Liver (tissue), 9 donors: ENCODE results near the gene RDX. TPM values are rescaled to one million over a fixed set of nuclear protein-coding genes. Genes with fewer than 3 reads are reported as not detected.

Experiments used
- DNase-seq: peaks from one replicate; pipeline ENCODE4 v3.0.0-alpha.2; 2017; ENCODE audit warnings: low spot score
- H3K27ac ChIP-seq, 2 donors: one replicate each; pipeline ENCODE4 v1.7.0; 2013; ENCODE audit warnings: inconsistent platforms in 2 of 2, low read length in 2 of 2, control low read depth in 1 of 2, low read depth in 1 of 2, mild to moderate bottlenecking in 1 of 2
- H3K27me3 ChIP-seq, 4 donors: one replicate each; pipeline versions ENCODE4 v1.6.1 to v1.7.0; 2013; ENCODE audit warnings: low read length in 3 of 4, inconsistent platforms in 1 of 4, mild to moderate bottlenecking in 1 of 4, moderate library complexity in 1 of 4; ENCODE audit not compliant: control insufficient read depth in 4 of 4, insufficient read depth in 4 of 4
- H3K36me3 ChIP-seq, 4 donors: one replicate each; pipeline versions ENCODE4 v1.6.1 to v1.7.0; 2013; ENCODE audit warnings: low read length in 3 of 4, mild to moderate bottlenecking in 3 of 4, low read depth in 1 of 4, moderate library complexity in 1 of 4; ENCODE audit not compliant: control insufficient read depth in 4 of 4, insufficient read depth in 3 of 4
- H3K4me1 ChIP-seq, 4 donors: one replicate each; pipeline versions ENCODE4 v1.6.1 to v1.7.0; 2013; ENCODE audit warnings: low read length in 3 of 4, mild to moderate bottlenecking in 3 of 4, moderate library complexity in 1 of 4; ENCODE audit not compliant: control insufficient read depth in 4 of 4, insufficient read depth in 4 of 4
- H3K4me3 ChIP-seq, 3 donors: one replicate each; pipeline versions ENCODE4 v1.6.1 to v1.7.0; 2013; ENCODE audit warnings: low read length in 3 of 3, control low read depth in 1 of 3, low read depth in 1 of 3, mild to moderate bottlenecking in 1 of 3
- H3K9ac ChIP-seq, 2 donors: one replicate each; pipeline ENCODE4 v1.7.0; 2013; ENCODE audit warnings: low read length in 2 of 2, mild to moderate bottlenecking in 2 of 2, moderate library complexity in 2 of 2, control low read depth in 1 of 2, low read depth in 1 of 2
- H3K9me3 ChIP-seq, 4 donors: one replicate each; pipeline versions ENCODE4 v1.6.1 to v1.7.0; 2013; ENCODE audit warnings: low read length in 3 of 4; ENCODE audit not compliant: control insufficient read depth in 4 of 4
- ATF3 ChIP-seq: IDR thresholded peaks from 2 replicates; pipeline ENCODE4 v1.6.1; 2016; ENCODE audit warnings: antibody characterized with exemption
- CTCF ChIP-seq: fragments of 150-350 bp; IDR thresholded peaks from 2 replicates; pipeline ENCODE4 v1.5.1; 2017; ENCODE audit warnings: improper control_type of control experiment, low read depth, low read length; ENCODE audit not compliant: missing input control
- EGR1 ChIP-seq, 2 donors: IDR thresholded peaks; 2 replicates each; pipeline ENCODE4 v1.6.1; 2016 to 2018; ENCODE audit warnings: antibody characterized with exemption in 2 of 2, low read depth in 2 of 2
- FOXA1 ChIP-seq: IDR thresholded peaks from 2 replicates; pipeline ENCODE4 v1.6.1; 2016; ENCODE audit warnings: antibody characterized with exemption
- FOXA2 ChIP-seq: IDR thresholded peaks from 2 replicates; pipeline ENCODE4 v1.6.1; 2016; ENCODE audit warnings: antibody characterized with exemption
- GABPA ChIP-seq, 2 donors: IDR thresholded peaks in 1 of 2; conservative IDR thresholded peaks in 1 of 2; 2 replicates each; pipeline ENCODE4 v1.6.1; 2016; ENCODE audit warnings: antibody characterized with exemption in 2 of 2, mild to moderate bottlenecking in 1 of 2, moderate library complexity in 1 of 2
- HNF4A ChIP-seq, 2 donors: conservative IDR thresholded peaks; 2 replicates each; pipeline ENCODE4 v1.6.1; 2016; ENCODE audit warnings: antibody characterized with exemption in 2 of 2, mild to moderate bottlenecking in 2 of 2
- HNF4G ChIP-seq: IDR thresholded peaks from 2 replicates; pipeline ENCODE4 v1.6.1; 2016; ENCODE audit warnings: antibody characterized with exemption
- JUND ChIP-seq, 2 donors: IDR thresholded peaks; 2 replicates each; pipeline ENCODE4 v1.6.1; 2016; ENCODE audit warnings: antibody characterized with exemption in 2 of 2
- NR2F2 ChIP-seq: IDR thresholded peaks from 2 replicates; pipeline ENCODE4 v1.6.1; 2016; ENCODE audit warnings: antibody characterized with exemption
- RAD21 ChIP-seq, 2 donors: IDR thresholded peaks; 2 replicates each; pipeline ENCODE4 v1.6.1; 2016; ENCODE audit warnings: antibody characterized with exemption in 2 of 2, mild to moderate bottlenecking in 2 of 2
- REST ChIP-seq: IDR thresholded peaks from 2 replicates; pipeline ENCODE4 v1.6.1; 2016; ENCODE audit warnings: antibody characterized with exemption, mild to moderate bottlenecking
- RXRA ChIP-seq, 2 donors: IDR thresholded peaks; 2 replicates each; pipeline ENCODE4 v1.6.1; 2017 to 2018; ENCODE audit warnings: antibody characterized with exemption in 2 of 2, mild to moderate bottlenecking in 1 of 2
- SP1 ChIP-seq: IDR thresholded peaks from 2 replicates; pipeline ENCODE4 v1.6.1; 2018; ENCODE audit warnings: antibody characterized with exemption, mild to moderate bottlenecking
- TAF1 ChIP-seq: conservative IDR thresholded peaks from 2 replicates; pipeline ENCODE4 v1.6.1; 2016; ENCODE audit warnings: antibody characterized with exemption, mild to moderate bottlenecking
- YY1 ChIP-seq: IDR thresholded peaks from 2 replicates; pipeline ENCODE4 v1.6.1; 2016; ENCODE audit warnings: antibody characterized with exemption, mild to moderate bottlenecking
- WGBS: extraction: QIAGEN DNeasy Blood & Tissue Kit; methylation state at CpG from one replicate; pipeline ENCODE4 v1.1.7; 2013; 5-methylcytosine and 5-hydroxymethylcytosine counted together
- polyA plus RNA-seq, 2 donors: library from polyadenylated mRNA; stranded (reverse) in 1 of 2; unstranded in 1 of 2; fragments of 200-250 nt in 1 of 2; fragments of >200 nt in 1 of 2; fragmentation: Nextera tagmentation in 1 of 2; extraction: Ambion mirVana in 1 of 2; gene quantifications; one replicate each; pipeline versions ENCODE4 v1.2.1 to v1.2.3, GENCODE V29; 2013 to 2015
- total RNA-seq, 2 donors: library from RNA; depleted of rRNA; stranded (reverse); fragments of >200 nt; gene quantifications; one replicate each; pipeline ENCODE4 v1.2.3, GENCODE V29; 2014
- TF ChIP-seq, protein P1 (sequence below): IDR thresholded peaks from 2 replicates; pipeline ENCODE4 v1.6.1; 2016; ENCODE audit warnings: antibody characterized with exemption
- TF ChIP-seq, protein P2 (sequence below): IDR thresholded peaks from 2 replicates; pipeline ENCODE4 v1.6.1; 2016; ENCODE audit warnings: antibody characterized with exemption
- donor health status: healthy.
- donor health status: healthy.
- donor health status: healthy.
- donor health status: healthy.
- donor health status: healthy.

RDX gene
- total and polyA plus RNA-seq, 4 donors, result 19.9 to 116 (median 53.9) TPM

DNA sequence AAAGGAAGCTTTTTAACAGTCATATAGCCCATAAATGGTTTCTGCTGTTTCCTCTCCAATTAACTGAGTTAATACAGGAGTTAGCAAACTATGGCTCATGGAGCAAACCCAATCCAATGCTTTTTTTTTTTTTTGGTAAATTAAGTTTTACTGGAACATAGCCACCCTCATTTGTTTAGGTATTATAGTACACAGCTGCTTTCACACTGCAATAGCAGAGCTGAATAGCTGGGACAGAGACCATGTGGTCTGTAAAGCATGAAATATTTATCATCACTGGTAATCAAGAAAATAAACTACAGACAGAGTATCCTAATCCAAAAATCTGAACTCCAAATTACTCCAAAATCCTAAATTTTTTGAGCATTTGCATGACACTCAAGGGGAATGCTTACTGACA is 53.7 kb downstream of the RDX start:
- DNase-seq, result no peak
- no peaks in the 10 kb centered on the region for H3K9me3 ChIP-seq
- no peak overlapping the region for H3K9ac ChIP-seq
- H3K27ac ChIP-seq, result no peak overlapping the region
- no peak overlapping the region for H3K4me3 ChIP-seq
- TF ChIP-seq, protein P1, sequence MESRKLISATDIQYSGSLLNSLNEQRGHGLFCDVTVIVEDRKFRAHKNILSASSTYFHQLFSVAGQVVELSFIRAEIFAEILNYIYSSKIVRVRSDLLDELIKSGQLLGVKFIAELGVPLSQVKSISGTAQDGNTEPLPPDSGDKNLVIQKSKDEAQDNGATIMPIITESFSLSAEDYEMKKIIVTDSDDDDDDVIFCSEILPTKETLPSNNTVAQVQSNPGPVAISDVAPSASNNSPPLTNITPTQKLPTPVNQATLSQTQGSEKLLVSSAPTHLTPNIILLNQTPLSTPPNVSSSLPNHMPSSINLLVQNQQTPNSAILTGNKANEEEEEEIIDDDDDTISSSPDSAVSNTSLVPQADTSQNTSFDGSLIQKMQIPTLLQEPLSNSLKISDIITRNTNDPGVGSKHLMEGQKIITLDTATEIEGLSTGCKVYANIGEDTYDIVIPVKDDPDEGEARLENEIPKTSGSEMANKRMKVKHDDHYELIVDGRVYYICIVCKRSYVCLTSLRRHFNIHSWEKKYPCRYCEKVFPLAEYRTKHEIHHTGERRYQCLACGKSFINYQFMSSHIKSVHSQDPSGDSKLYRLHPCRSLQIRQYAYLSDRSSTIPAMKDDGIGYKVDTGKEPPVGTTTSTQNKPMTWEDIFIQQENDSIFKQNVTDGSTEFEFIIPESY, result no peak
- peaks cover 0 to 17% (median 9%) of the 10 kb centered on the region in 4 donors for H3K36me3 ChIP-seq
- H3K4me1 ChIP-seq, result no peaks in the 10 kb centered on the region
- no peaks in the 10 kb centered on the region for H3K27me3 ChIP-seq

DNA sequence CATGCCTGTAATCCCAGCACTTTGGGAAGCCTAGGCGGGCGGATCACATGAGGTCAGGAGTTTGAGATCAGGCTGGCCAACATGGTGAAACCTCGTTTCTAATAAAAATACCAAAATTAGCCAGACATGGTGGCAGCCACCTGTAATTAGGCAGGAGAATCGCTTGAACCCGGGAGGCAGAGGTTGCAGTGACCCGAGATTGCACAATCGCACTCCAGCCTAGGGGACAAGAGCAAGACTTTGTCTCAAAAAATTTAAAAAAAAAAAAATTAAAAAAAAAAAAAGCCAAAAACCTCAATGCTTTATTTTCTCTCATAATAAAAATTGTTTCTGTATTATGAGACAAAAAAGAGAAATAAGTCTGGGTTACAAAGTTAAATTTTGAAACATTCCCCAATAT is 54.2 kb downstream of the RDX start:
- no peak for DNase-seq
- no peak overlapping the region for H3K4me3 ChIP-seq
- no peak overlapping the region for H3K9ac ChIP-seq
- H3K36me3 ChIP-seq, result peaks cover 0 to 17% (median 12%) of the 10 kb centered on the region in 4 donors
- H3K9me3 ChIP-seq, result no peaks in the 10 kb centered on the region
- H3K27me3 ChIP-seq, result no peaks in the 10 kb centered on the region
- H3K4me1 ChIP-seq, result no peaks in the 10 kb centered on the region
- 80% methylated on average over 7 of the region's 7 CpGs for WGBS
- H3K27ac ChIP-seq, result no peak overlapping the region
- no peak for TF ChIP-seq CTCF
- no peak for TF ChIP-seq GABPA (IDR thresholded peaks at IDR 0.05 in 1 of 2, conservative IDR thresholded peaks at IDR 0.05 in 1 of 2)
- TF ChIP-seq SP1, result no peak
- no peak for TF ChIP-seq HNF4A (conservative IDR thresholded peaks at IDR 0.05)
- TF ChIP-seq RAD21 (IDR thresholded peaks at IDR 0.05), result no peak
- no peak for TF ChIP-seq NR2F2
- TF ChIP-seq, protein P2, sequence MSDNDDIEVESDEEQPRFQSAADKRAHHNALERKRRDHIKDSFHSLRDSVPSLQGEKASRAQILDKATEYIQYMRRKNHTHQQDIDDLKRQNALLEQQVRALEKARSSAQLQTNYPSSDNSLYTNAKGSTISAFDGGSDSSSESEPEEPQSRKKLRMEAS, result no peak
- no peak for TF ChIP-seq JUND (IDR thresholded peaks at IDR 0.05)
- TF ChIP-seq REST, result no peak
- no peak for TF ChIP-seq RXRA (IDR thresholded peaks at IDR 0.05)
- TF ChIP-seq FOXA1, result no peak
- TF ChIP-seq ATF3, result no peak
- TF ChIP-seq HNF4G, result no peak
- TF ChIP-seq, protein P1, result no peak
- no peak for TF ChIP-seq EGR1 (IDR thresholded peaks at IDR 0.05; ENCODE audit: low read depth in 2 of 2)
- no peak for TF ChIP-seq TAF1
- TF ChIP-seq FOXA2, result no peak
- no peak for TF ChIP-seq YY1
